ENCODE data around the gene TENM4.

The TENM4 gene

GRCh38 chr11:78767027-78767932 lies 673.5 kb downstream of the TENM4 start:
- DNase-seq = no peak

GRCh38 chr11:78764946-78765345 lies 675.9 kb downstream of the TENM4 start:
- DNase-seq = no peak

GRCh38 chr11:78763664-78764063 lies 677.2 kb downstream of the TENM4 start:
- DNase-seq = no peak

GRCh38 chr11:78762105-78762504 lies 678.7 kb downstream of the TENM4 start:
- no peak for DNase-seq

GRCh38 chr11:78759071-78759470 lies 681.8 kb downstream of the TENM4 start:
- DNase-seq = no peak

- no peak for DNase-seq
Observed at GRCh38 chr11:78753297-78753696, 687.5 kb downstream of the TENM4 start.

GRCh38 chr11:78752494-78752893 lies 688.3 kb downstream of the TENM4 start:
- DNase-seq = no peak

- no peak for DNase-seq
Observed at GRCh38 chr11:78748918-78749690, 691.7 kb downstream of the TENM4 start.

- DNase-seq = no peak
Observed at GRCh38 chr11:78744949-78745348, 695.9 kb downstream of the TENM4 start.

- no peak for DNase-seq
Observed at GRCh38 chr11:78744202-78744601, 696.6 kb downstream of the TENM4 start.

GRCh38 chr11:78742430-78742829 lies 698.4 kb downstream of the TENM4 start:
- peak in 11 of 56 donors; percentile 0 to 40 (median 11) for DNase-seq

- DNase-seq = no peak
Observed at GRCh38 chr11:78741741-78742140, 699.1 kb downstream of the TENM4 start.

GRCh38 chr11:78740199-78741071 lies 700.4 kb downstream of the TENM4 start:
- no peak for DNase-seq

GRCh38 chr11:78737891-78738290 lies 702.9 kb downstream of the TENM4 start:
- DNase-seq = no peak

GRCh38 chr11:78737301-78737700 lies 703.5 kb downstream of the TENM4 start:
- no peak for DNase-seq

GRCh38 chr11:78735711-78736110 lies 705.1 kb downstream of the TENM4 start:
- no peak for DNase-seq

- DNase-seq = no peak
Observed at GRCh38 chr11:78733031-78733430, 707.8 kb downstream of the TENM4 start.

GRCh38 chr11:78732246-78732645 lies 708.6 kb downstream of the TENM4 start:
- DNase-seq = no peak

GRCh38 chr11:78731027-78731426 lies 709.8 kb downstream of the TENM4 start:
- DNase-seq = no peak

- no peak for DNase-seq
Observed at GRCh38 chr11:78730267-78730824, 710.5 kb downstream of the TENM4 start.

GRCh38 chr11:78727816-78728215 lies 713.0 kb downstream of the TENM4 start:
- no peak for DNase-seq

All from nucleus accumbens (tissue), 56 donors.